Stimulated activated CD4-positive, alpha-beta T cell treated with anti-CD3 and anti-CD28 coated beads, Interleukin-12 subunit alpha, Interleukin-12 subunit beta, amount 100 ng/mL, for 4 hours (primary cell): ENCODE results near the gene SKAP1.

Experiments used
- DNase-seq: peaks from one replicate; pipeline ENCODE4 v3.0.0-alpha.2; 2020

Gene SKAP1

DNA sequence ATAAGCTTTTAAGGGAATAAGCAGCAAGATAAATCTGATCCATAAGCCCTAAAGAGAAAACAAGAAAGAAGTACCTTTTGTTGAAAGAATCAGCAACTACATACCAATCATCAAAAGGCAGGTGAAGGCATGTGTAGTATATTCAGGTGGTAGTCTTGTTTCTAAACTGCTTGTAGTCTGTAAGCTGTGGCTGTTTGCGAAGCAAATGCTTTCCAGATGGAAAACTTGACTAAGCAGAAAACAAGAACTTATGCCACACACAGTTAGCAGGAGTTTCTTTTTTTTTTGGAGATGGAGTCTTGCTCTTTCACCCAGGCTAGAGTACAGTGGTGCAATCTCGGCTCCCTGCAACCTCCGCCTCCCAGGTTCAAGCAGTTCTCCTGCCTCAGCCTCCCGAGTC lies 334.4 kb downstream of the SKAP1 start:
- DNase-seq, result no peak

DNA sequence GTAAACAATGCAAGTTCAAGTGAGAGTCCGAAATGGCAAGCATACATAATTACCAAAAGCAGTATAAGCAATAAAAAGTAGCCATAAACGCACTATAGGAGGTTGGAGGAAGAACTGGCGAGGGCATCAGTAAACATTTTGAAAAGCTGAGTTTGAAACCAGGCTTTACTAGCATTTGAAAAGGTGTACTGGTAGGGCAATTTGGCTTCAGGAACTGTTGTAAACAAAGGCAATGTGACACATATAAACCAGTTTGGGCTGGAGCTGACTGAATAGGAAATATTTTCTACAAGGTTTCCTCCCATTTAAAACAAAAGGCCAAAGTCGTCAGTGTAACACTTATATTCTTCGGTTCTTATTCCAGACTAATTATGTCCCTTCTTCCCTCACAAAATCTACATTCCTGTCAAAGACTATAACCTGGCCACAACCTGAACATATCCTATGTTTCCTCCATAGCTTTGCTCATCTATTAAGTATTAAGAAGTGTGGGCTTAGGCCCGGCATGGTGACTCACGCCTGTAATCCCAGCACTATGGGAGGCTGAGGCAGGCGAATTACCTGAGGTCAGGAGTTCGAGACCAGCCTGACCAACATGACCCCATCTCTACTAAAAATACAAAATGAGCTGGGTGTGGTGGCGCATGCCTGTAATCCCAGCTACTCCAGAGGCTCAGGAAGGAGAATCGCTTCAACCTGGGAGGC lies 336.5 kb downstream of the SKAP1 start:
- no peak for DNase-seq

DNA sequence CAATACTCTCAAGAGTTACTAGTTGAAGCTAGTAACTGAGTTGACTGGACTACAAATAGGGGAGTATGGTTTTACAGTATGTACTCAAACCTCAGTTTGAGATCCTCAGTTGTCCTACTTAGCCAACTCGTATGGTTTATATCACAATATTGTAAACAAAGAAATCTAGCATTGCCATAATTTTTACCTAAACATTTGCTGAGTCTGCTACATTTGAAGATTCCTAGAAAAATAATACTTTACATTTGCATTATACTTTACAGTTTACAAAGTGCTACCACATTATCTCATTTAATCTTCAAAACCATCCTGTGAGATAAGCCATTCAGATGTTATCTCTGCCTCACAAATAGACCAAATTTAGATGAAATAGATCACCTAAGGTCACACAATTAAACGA lies 345.1 kb downstream of the SKAP1 start:
- DNase-seq, result no peak
